Neural cell (in vitro differentiated cells): ENCODE measurements around the gene RAB40B. TPM values are rescaled to one million over a fixed set of nuclear protein-coding genes. Genes with fewer than 3 reads are reported as not detected.

ENCODE experiments used
- H2AFZ ChIP-seq: fragments of 200-600, 300-800 bp; sonication (generic), shearing (Covaris generic); 2 replicates; pipeline ENCODE4 v1.6.0; 2014; ENCODE audit warnings: low read depth, mild to moderate bottlenecking, antibody characterized with exemption, low read length, moderate library complexity
- H3F3A ChIP-seq: fragments of 200-600 bp; shearing (Covaris generic); 2 replicates; pipeline ENCODE4 v1.6.1; 2016; ENCODE audit warnings: mild to moderate bottlenecking, moderate library complexity, mixed read lengths, antibody characterized with exemption, low read length; ENCODE audit not compliant: insufficient read depth, poor library complexity, severe bottlenecking
- H3K27ac ChIP-seq: fragments of 200-600, 300-800 bp; sonication (generic), shearing (Covaris generic); 2 replicates; pipeline ENCODE4 v1.5.1; 2014; ENCODE audit warnings: mild to moderate bottlenecking, low read length, moderate library complexity
- H3K27me3 ChIP-seq: fragments of 300-800, 200-600 bp; sonication (generic), shearing (Covaris generic); 2 replicates; pipeline ENCODE4 v1.6.0; 2014; ENCODE audit warnings: mild to moderate bottlenecking, low read depth, low read length, moderate library complexity; ENCODE audit not compliant: insufficient read depth
- H3K36me3 ChIP-seq: fragments of 300-800, 200-600 bp; sonication (generic), shearing (Covaris generic); 2 replicates; pipeline ENCODE4 v1.5.1; 2014; ENCODE audit warnings: mild to moderate bottlenecking, antibody characterized with exemption, low read length, moderate library complexity; ENCODE audit not compliant: insufficient read depth
- H3K4me2 ChIP-seq: fragments of 300-800, 200-600 bp; sonication (generic), shearing (Covaris generic); 2 replicates; pipeline ENCODE4 v1.6.0; 2014; ENCODE audit warnings: mild to moderate bottlenecking, low read length
- H3K4me3 ChIP-seq: fragments of 300-800, 200-600 bp; sonication (generic), shearing (Covaris generic); 2 replicates; pipeline ENCODE4 v1.5.1; 2014; ENCODE audit warnings: mild to moderate bottlenecking, low read length, moderate library complexity
- H3K79me2 ChIP-seq: fragments of 200-600 bp; shearing (Covaris generic); replicated peaks from 2 replicates; pipeline ENCODE4 v1.6.0; 2014; ENCODE audit warnings: mild to moderate bottlenecking, low read length, moderate library complexity; ENCODE audit not compliant: insufficient read depth
- H3K9ac ChIP-seq: fragments of 300-800, 200-600 bp; sonication (generic), shearing (Covaris generic); 2 replicates; pipeline ENCODE4 v1.6.1; 2016; ENCODE audit warnings: mild to moderate bottlenecking, low read length, mixed read lengths
- H3K9me2 ChIP-seq: fragments of 200-600 bp; shearing (Covaris generic); 2 replicates; pipeline ENCODE4 v1.6.1; 2016; ENCODE audit warnings: mild to moderate bottlenecking, low read length, mixed read lengths; ENCODE audit not compliant: insufficient read depth
- H3K9me3 ChIP-seq: fragments of 200-600, 300-800 bp; sonication (generic), shearing (Covaris generic); 2 replicates; pipeline ENCODE4 v1.6.1; 2016; ENCODE audit warnings: mild to moderate bottlenecking, mixed run types, low read length, moderate library complexity, mixed read lengths
- H4K20me1 ChIP-seq: fragments of 200-600 bp; shearing (Covaris generic); 2 replicates; pipeline ENCODE4 v1.6.1; 2016; ENCODE audit warnings: mild to moderate bottlenecking, mixed run types; ENCODE audit not compliant: insufficient read depth
- EP300 ChIP-seq: fragments of 450-650 bp; conservative IDR thresholded peaks from 2 replicates; pipeline ENCODE4 v1.6.1; 2014; ENCODE audit warnings: antibody characterized with exemption, mild to moderate bottlenecking, moderate library complexity; ENCODE audit not compliant: poor library complexity, severe bottlenecking
- EZH2 ChIP-seq: fragments of 200-600, 300-800 bp; shearing (Covaris generic), sonication (generic); IDR thresholded peaks from 2 replicates; pipeline ENCODE4 v1.6.1; 2014; ENCODE audit warnings: antibody characterized with exemption, low read length, borderline replicate concordance, mild to moderate bottlenecking; ENCODE audit not compliant: insufficient read depth, poor library complexity, severe bottlenecking
- MXI1 ChIP-seq: fragments of 450-650 bp; conservative IDR thresholded peaks from 2 replicates; pipeline ENCODE4 v1.6.1; 2014; ENCODE audit warnings: antibody characterized with exemption, mild to moderate bottlenecking; ENCODE audit not compliant: poor library complexity, severe bottlenecking
- POLR2AphosphoS5 ChIP-seq: IDR thresholded peaks from 2 replicates; pipeline ENCODE4 v1.6.1; 2012
- RAD21 ChIP-seq: fragments of 450-650 bp; conservative IDR thresholded peaks from 2 replicates; pipeline ENCODE4 v1.6.1; 2014; ENCODE audit warnings: antibody characterized with exemption, mild to moderate bottlenecking, moderate library complexity
- SMC3 ChIP-seq: fragments of 450-650 bp; conservative IDR thresholded peaks from 2 replicates; pipeline ENCODE4 v1.6.1; 2014; ENCODE audit warnings: antibody characterized with exemption, mild to moderate bottlenecking, moderate library complexity; ENCODE audit not compliant: poor library complexity
- TAF1 ChIP-seq: IDR thresholded peaks from 2 replicates; pipeline ENCODE4 v1.6.1; 2012; ENCODE audit warnings: low read depth
- polyA plus RNA-seq: library from polyadenylated mRNA; depleted of rRNA; stranded (reverse); fragments of >200 nt; gene quantifications from 2 replicates; pipeline ENCODE4 v1.2.3, GENCODE V29; 2014
- TF ChIP-seq, protein P1 (sequence below): IDR thresholded peaks from 2 replicates; pipeline ENCODE4 v1.6.1; 2012; ENCODE audit warnings: borderline replicate concordance
- TF ChIP-seq, protein P2 (sequence below): fragments of 450-650 bp; IDR thresholded peaks from 2 replicates; pipeline ENCODE4 v1.5.1; 2014; ENCODE audit warnings: antibody characterized with exemption, mild to moderate bottlenecking, moderate library complexity; ENCODE audit not compliant: poor library complexity, severe bottlenecking

The RAB40B gene
- polyA plus RNA-seq, 1 donor from 2014 or later = 37.2 TPM

DNA sequence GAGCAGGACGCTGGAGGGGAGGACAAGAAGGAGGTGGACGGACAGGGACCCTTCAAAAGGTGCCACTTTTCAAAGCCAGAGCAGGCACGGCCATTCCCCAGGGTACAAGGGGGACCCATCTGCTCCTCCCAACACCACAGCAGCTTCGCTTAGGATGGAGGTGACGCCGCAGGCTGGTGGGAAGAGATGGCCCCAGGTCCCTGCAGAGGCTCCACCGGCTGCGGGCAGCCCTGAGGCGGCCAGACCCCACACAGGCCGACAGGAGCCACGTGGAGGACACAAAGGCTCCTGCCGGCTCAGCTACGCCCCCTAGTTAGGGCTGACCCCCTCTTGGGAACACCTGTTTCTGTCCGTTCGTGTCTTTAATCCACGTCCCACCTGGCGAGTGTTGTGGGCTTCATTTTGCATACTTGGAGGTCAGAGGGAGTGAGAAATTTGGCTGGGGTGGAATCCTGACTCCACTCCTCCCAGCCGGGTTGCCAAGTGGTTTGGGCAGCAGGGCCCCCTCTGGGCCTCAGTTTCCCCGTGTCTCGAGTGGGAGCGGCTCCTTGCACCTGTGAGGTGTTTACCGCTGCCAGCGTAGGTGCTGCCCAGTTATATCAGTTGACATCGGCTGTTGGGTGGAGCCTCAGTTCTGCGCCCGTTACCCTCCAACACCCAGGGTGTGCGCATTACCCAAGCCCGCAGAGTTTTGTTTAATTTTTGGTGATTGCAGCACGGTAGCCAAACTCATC lies 12.2 kb upstream of the RAB40B start:
- no peaks in the 10 kb centered on the region for H3K9me3 ChIP-seq
- no peak for TF ChIP-seq POLR2AphosphoS5
- no peak for TF ChIP-seq EP300
- TF ChIP-seq, protein P1, sequence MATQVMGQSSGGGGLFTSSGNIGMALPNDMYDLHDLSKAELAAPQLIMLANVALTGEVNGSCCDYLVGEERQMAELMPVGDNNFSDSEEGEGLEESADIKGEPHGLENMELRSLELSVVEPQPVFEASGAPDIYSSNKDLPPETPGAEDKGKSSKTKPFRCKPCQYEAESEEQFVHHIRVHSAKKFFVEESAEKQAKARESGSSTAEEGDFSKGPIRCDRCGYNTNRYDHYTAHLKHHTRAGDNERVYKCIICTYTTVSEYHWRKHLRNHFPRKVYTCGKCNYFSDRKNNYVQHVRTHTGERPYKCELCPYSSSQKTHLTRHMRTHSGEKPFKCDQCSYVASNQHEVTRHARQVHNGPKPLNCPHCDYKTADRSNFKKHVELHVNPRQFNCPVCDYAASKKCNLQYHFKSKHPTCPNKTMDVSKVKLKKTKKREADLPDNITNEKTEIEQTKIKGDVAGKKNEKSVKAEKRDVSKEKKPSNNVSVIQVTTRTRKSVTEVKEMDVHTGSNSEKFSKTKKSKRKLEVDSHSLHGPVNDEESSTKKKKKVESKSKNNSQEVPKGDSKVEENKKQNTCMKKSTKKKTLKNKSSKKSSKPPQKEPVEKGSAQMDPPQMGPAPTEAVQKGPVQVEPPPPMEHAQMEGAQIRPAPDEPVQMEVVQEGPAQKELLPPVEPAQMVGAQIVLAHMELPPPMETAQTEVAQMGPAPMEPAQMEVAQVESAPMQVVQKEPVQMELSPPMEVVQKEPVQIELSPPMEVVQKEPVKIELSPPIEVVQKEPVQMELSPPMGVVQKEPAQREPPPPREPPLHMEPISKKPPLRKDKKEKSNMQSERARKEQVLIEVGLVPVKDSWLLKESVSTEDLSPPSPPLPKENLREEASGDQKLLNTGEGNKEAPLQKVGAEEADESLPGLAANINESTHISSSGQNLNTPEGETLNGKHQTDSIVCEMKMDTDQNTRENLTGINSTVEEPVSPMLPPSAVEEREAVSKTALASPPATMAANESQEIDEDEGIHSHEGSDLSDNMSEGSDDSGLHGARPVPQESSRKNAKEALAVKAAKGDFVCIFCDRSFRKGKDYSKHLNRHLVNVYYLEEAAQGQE = no peak
- TF ChIP-seq EZH2 = no peak
- TF ChIP-seq MXI1 = no peak
- no peak overlapping the region for H3K4me2 ChIP-seq
- H3K36me3 ChIP-seq = no peaks in the 10 kb centered on the region
- no peaks in the 10 kb centered on the region for H3F3A ChIP-seq
- H3K9me2 ChIP-seq = no peaks in the 10 kb centered on the region
- no peak overlapping the region for H3K27ac ChIP-seq
- no peak overlapping the region for H2AFZ ChIP-seq
- no peak overlapping the region for H3K9ac ChIP-seq
- no peaks in the 10 kb centered on the region for H3K27me3 ChIP-seq
- H3K4me3 ChIP-seq = no peak overlapping the region
- H3K79me2 ChIP-seq = no peaks in the 10 kb centered on the region
- no peaks in the 10 kb centered on the region for H4K20me1 ChIP-seq

DNA sequence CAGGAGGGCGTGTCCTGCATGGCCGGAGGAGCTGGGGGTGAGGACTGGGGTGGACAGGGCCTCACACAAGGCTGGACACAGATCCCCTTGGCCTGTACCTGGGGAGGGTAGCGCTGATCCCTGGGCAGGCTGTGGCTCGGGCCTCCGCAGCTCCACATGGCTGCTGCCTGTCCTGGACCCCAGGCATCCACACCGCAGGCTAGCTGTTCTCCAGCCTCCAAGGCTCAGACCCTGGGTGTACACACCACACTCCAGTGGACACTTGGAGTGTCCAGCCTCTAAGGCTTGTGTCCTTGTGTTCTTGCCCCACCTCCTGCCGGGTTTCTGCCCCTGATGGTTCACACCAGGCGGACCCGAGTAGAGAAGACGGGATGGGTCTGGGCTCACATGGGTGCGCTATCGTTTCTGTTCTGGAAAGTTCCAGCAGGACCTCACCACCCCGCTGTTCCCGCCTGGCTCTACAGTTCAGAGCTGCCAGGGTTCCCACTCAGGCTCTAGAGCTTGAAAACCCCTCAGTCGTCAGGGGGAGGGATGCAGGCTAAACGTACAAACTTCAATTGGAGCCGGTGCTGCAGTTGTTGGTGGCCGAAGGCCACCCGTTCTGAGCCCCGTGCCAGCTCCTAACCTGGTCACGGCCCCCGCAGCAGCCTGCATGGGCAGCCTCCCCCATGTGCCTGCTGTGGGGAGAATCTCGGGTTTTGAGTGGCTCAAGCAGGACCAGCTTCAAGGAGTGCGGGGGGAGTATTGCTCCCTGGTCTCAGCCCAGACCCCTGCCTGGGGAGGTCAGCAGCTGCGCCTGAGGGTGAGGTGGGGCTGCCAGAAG lies 11.4 kb upstream of the RAB40B start:
- no peaks in the 10 kb centered on the region for H3K36me3 ChIP-seq
- H3K4me2 ChIP-seq = no peak overlapping the region
- H3K79me2 ChIP-seq = no peaks in the 10 kb centered on the region
- H3K27me3 ChIP-seq = no peaks in the 10 kb centered on the region
- no peak overlapping the region for H3K4me3 ChIP-seq
- no peaks in the 10 kb centered on the region for H3K9me3 ChIP-seq
- TF ChIP-seq EP300 (no peak), POLR2AphosphoS5 (no peak), RAD21 (no peak), SMC3 (no peak), TAF1 (no peak), EZH2 (no peak), MXI1 (no peak)
- TF ChIP-seq, protein P2, sequence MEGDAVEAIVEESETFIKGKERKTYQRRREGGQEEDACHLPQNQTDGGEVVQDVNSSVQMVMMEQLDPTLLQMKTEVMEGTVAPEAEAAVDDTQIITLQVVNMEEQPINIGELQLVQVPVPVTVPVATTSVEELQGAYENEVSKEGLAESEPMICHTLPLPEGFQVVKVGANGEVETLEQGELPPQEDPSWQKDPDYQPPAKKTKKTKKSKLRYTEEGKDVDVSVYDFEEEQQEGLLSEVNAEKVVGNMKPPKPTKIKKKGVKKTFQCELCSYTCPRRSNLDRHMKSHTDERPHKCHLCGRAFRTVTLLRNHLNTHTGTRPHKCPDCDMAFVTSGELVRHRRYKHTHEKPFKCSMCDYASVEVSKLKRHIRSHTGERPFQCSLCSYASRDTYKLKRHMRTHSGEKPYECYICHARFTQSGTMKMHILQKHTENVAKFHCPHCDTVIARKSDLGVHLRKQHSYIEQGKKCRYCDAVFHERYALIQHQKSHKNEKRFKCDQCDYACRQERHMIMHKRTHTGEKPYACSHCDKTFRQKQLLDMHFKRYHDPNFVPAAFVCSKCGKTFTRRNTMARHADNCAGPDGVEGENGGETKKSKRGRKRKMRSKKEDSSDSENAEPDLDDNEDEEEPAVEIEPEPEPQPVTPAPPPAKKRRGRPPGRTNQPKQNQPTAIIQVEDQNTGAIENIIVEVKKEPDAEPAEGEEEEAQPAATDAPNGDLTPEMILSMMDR = no peak
- TF ChIP-seq, protein P1 = no peak
- no peaks in the 10 kb centered on the region for H3K9me2 ChIP-seq
- H3K9ac ChIP-seq = no peak overlapping the region
- no peaks in the 10 kb centered on the region for H3F3A ChIP-seq
- H2AFZ ChIP-seq = no peak overlapping the region
- no peaks in the 10 kb centered on the region for H4K20me1 ChIP-seq
- no peak overlapping the region for H3K27ac ChIP-seq
